ENCODE data around the gene RABGAP1L.
"Not testable (repeated sequence)": the region's sequence is repeated elsewhere in the genome, so short reads cannot be mapped to it uniquely, and the experiment has no call there.

Gene RABGAP1L

DNA sequence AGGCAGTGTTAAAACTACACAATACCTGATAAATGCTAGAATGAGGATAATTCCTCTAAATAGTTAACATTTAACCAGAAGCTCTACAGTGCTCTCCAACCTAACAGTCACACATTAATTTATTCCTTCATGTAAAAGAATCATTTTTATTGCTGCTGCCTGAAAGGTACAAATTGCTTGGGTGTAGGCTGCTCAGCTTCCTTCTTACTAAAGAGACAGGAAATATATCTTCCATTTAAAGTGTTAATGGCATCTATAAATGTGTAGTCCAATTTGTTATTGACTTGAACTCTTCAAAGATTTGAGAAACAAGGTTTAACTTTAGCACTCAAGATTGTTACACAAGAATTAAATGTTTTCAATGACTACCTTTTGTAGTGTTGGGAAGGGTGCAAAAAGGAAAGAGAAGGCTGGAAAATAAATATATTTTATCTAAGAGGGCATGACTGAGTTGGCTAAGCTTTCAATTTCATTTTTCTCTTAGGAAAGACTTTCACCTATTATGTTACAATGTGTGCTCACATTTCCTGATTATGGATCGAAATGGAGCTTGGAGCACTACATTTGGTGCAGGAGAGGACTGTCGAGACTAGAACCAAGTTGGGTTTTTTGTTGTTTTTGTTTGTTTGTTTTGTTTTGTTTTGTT is 734.9 kb downstream of the RABGAP1L start:
- no peaks in the 10 kb centered on the region for H3K4me1 Mint-ChIP-seq
- peaks cover 6% of the 10 kb centered on the region for H3K36me3 Mint-ChIP-seq (ENCODE audit: low read depth)
- H3K27ac Mint-ChIP-seq, result peak overlapping the region in 1 of 3 experiments; percentile 40
- TF ChIP-seq, protein P1, sequence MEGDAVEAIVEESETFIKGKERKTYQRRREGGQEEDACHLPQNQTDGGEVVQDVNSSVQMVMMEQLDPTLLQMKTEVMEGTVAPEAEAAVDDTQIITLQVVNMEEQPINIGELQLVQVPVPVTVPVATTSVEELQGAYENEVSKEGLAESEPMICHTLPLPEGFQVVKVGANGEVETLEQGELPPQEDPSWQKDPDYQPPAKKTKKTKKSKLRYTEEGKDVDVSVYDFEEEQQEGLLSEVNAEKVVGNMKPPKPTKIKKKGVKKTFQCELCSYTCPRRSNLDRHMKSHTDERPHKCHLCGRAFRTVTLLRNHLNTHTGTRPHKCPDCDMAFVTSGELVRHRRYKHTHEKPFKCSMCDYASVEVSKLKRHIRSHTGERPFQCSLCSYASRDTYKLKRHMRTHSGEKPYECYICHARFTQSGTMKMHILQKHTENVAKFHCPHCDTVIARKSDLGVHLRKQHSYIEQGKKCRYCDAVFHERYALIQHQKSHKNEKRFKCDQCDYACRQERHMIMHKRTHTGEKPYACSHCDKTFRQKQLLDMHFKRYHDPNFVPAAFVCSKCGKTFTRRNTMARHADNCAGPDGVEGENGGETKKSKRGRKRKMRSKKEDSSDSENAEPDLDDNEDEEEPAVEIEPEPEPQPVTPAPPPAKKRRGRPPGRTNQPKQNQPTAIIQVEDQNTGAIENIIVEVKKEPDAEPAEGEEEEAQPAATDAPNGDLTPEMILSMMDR (IDR thresholded peaks at IDR 0.05; ENCODE audit: unreplicated experiment in 3 of 3), result no peak
- no peak overlapping the region for H3K4me3 Mint-ChIP-seq
- H3K9me3 Mint-ChIP-seq, result no peaks in the 10 kb centered on the region
- H3K27me3 Mint-ChIP-seq (ENCODE audit: low read depth), result no peaks in the 10 kb centered on the region

DNA sequence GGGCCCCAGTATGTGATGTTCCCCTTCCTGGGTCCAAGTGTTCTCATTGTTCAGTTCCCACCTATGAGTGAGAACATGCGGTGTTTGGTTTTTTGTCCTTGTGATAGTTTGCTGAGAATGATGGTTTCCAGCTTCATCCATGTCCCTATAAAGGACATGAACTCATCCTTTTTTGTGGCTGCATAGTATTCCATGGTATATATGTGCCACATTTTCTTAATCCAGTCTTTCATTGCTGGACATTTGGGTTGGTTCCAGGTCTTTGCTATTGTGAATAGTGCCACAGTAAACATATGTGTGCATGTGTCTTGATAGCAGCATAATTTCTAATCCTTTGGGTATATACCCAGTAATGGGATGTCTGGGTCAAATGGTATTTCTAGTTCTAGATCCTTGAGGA is 736.3 kb downstream of the RABGAP1L start:
- H3K36me3 Mint-ChIP-seq (ENCODE audit: low read depth); H3K27me3 Mint-ChIP-seq (ENCODE audit: low read depth); H3K4me1 Mint-ChIP-seq; H3K4me3 Mint-ChIP-seq; H3K9me3 Mint-ChIP-seq; H3K27ac Mint-ChIP-seq: not testable (repeated sequence)

DNA sequence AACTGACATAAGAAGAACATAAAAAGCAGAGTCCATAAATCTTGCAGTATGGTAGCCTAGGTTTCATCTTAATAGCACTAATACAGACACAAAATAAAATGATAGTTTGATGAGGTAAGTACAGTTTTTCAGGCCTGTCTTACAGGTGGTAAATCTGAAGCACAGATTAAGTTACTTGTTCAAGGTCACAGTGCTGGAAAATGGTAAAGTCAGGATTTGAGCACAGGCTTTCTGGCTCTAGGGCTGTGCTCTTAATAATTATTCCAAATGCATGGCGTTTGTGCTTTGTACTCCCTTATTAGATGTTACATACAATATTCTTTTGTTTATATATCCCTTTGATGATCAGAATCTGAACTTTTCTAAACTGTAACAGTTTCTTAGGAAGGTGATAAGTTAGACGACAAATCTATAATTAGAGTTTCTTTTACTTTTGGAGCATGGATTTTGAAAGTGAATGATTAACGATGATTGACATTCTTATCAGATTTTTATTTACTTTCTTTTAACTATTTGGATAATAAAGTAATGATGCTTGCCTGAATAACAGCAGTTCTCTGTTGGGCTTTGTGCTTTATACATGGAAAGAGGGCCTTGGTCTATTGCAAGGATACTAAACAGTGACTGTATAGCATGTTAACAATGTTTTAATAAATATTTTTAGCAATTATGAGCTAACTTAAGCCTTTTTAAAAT is 738.9 kb downstream of the RABGAP1L start:
- Mint-ChIP-seq H3K4me3 (no peak overlapping the region), H3K36me3 (ENCODE audit: low read depth) (peaks cover 6% of the 10 kb centered on the region), H3K27me3 (ENCODE audit: low read depth) (no peaks in the 10 kb centered on the region), H3K4me1 (no peaks in the 10 kb centered on the region), H3K9me3 (peaks cover 3% of the 10 kb centered on the region), H3K27ac (no peak overlapping the region)
- TF ChIP-seq, protein P1 (IDR thresholded peaks at IDR 0.05; ENCODE audit: unreplicated experiment in 3 of 3), result no peak

DNA sequence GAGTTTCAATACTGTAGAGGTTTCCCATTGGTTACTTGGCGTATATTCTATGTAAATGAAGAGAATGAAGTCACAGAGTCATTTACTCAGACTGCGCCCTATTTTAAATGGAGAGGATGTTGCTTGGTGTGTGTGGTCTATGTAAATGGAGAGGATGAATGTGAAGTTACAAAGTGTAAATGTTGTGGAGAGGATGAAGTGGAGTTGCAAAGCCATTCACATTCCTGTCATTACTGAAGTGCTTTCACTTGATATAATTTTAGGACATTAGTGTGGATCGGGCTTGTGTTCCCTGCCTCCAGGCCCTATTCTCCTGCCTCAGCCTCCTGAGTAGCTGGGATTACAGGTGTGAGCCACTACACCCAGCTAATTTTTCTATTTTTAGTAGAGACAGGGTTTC is 741.0 kb downstream of the RABGAP1L start:
- Mint-ChIP-seq H3K27me3 (ENCODE audit: low read depth) (no peaks in the 10 kb centered on the region), H3K4me1 (no peaks in the 10 kb centered on the region), H3K9me3 (peaks cover 6% of the 10 kb centered on the region), H3K27ac (no peak overlapping the region), H3K4me3 (no peak overlapping the region), H3K36me3 (ENCODE audit: low read depth) (no peaks in the 10 kb centered on the region)
- TF ChIP-seq, protein P1 (IDR thresholded peaks at IDR 0.05; ENCODE audit: unreplicated experiment in 3 of 3), result no peak

DNA sequence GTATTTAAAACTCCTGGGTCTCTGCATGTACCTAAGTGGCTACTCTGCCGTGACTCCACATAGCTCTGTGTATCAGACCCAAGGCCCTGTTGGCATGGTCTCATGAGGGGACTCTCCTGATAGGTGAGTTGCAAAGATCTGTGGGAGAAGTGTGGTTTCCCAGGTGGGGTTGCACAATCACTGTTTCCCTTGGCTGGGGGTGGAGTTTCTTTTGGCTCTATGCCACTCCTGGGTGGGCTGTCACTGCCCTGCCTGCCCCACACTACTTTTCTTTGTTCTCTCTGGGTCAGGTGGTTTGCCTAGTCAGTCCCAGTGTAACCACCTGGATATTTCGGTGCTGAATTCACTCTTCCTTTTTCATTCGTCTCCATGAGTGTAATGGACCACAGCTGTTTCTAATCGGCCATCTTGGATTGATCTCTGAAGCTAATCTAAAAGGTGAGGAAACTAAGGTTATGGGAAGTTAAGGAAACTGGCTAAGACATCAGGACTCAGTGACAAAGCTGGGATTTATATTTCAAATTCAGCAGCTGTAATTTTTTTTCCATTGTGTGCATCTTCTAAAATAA is 743.3 kb downstream of the RABGAP1L start:
- Mint-ChIP-seq H3K27ac (no peak overlapping the region), H3K9me3 (peaks cover 10% of the 10 kb centered on the region), H3K4me1 (no peaks in the 10 kb centered on the region), H3K4me3 (no peak overlapping the region), H3K36me3 (ENCODE audit: low read depth) (no peaks in the 10 kb centered on the region), H3K27me3 (ENCODE audit: low read depth) (no peaks in the 10 kb centered on the region)
- TF ChIP-seq, protein P1 (IDR thresholded peaks at IDR 0.05; ENCODE audit: unreplicated experiment in 3 of 3), result no peak

DNA sequence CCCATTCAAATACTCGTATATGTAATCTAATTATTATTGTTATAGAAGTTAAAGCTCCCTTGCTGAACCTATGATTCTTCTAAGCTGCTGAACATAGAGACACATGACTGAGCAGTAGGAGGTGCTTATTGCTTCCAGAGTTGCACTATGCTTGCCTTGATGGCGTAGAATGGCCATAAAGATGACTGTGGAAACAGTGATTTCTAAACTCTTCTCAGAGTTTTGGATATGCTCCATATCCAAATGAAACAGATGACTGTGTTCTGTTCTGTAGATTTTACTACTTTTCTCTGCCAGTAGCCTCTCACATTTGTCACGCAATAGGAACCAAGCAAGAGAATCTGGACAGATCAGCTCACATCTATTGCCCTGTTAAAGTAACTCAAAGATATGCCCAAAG is 752.3 kb downstream of the RABGAP1L start:
- Mint-ChIP-seq H3K4me3 (no peak overlapping the region), H3K4me1 (no peaks in the 10 kb centered on the region), H3K9me3 (peaks cover 3% of the 10 kb centered on the region), H3K36me3 (ENCODE audit: low read depth) (no peaks in the 10 kb centered on the region), H3K27me3 (ENCODE audit: low read depth) (no peaks in the 10 kb centered on the region), H3K27ac (no peak overlapping the region)
- TF ChIP-seq, protein P1 (IDR thresholded peaks at IDR 0.05; ENCODE audit: unreplicated experiment in 3 of 3), result no peak
